Stimulated activated CD8-positive, alpha-beta memory T cell treated with anti-CD3 and anti-CD28 coated beads, Interleukin-12 subunit alpha, Interleukin-12 subunit beta, amount 100 ng/mL, for 24 hours (primary cell): Measurements from ENCODE around the gene CYYR1.

ENCODE experiments used
- DNase-seq: peaks from one replicate; pipeline ENCODE4 v3.0.0-alpha.2; 2020; ENCODE audit errors: extremely low read depth

CYYR1 gene

DNA sequence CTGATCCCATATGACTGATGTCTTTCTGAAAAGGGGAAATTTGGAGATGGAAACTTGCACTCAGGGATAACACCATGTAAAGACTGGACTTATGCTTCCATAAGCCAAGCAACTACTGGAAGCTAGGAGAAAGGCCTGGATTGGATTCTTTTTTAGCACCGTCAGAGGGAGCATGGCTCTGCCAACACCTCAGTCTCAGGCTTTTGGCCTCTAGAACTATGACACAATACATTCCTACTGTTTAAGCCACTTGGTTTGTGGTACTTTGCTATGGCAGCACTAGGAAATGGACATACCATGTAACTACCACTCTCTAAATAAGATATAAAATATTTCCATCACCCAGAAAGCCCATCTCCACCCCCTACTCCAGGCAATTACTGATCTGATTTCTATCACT is 139.7 kb downstream of the CYYR1 start:
- no peak for DNase-seq

DNA sequence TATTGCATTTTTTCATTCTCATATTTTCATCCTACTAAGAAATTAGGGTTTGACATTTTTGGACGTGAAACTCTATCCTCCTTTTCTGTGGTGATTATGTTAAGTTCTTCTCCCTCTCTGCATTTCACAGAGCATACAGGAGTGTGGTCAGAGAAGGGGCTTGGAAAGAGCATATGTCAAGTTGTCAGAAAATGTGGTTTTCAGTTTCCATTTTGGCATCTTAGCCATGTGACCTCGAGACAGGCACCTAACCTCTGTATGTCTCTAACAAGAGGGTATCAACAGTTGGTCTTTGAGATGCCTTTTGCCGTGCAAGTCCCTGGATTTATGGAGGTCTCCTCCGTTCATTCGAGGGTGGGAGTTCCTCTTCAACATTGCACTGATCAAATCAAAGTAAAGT is 140.7 kb downstream of the CYYR1 start:
- no peak for DNase-seq

GRCh38 chr21:26425576-26425975 is 147.5 kb downstream of the CYYR1 start:
- DNase-seq, result no peak

GRCh38 chr21:26423511-26423910 is 149.6 kb downstream of the CYYR1 start:
- no peak for DNase-seq

GRCh38 chr21:26422706-26423105 is 150.4 kb downstream of the CYYR1 start:
- no peak for DNase-seq

GRCh38 chr21:26422138-26422537 is 150.9 kb downstream of the CYYR1 start:
- no peak for DNase-seq

DNA sequence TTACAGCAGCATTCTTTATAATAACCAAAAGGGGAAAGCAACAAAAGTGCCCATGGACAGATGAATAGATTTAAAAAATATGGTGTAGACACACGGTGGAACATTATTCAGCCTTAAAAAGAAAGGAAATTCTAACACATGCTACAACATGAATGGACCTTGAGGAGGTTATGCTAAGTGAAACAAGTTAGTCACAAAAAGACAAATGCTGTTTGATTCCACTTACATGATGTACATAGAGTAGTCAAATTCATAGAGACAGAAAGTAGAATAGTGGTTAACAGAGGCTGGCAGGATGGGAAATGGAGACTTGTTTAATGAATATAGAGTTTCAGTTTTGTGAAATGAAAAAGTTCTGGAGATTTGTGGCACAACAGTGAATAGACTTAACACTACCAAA is 151.4 kb downstream of the CYYR1 start:
- no peak for DNase-seq
